Omental fat pad (tissue), 4 donors: ENCODE results near the gene FKBP2. TPM values are rescaled to one million over a fixed set of nuclear protein-coding genes. Genes with fewer than 3 reads are reported as not detected.

Experiments used
- ATAC-seq: fragments of 150-250 bp; one replicate; pipeline ENCODE4 v1.9.1; 2016; ENCODE audit warnings: mild to moderate bottlenecking, moderate library complexity; ENCODE audit not compliant: low FRiP score
- DNase-seq: peaks from one replicate; pipeline ENCODE4 v3.0.0-alpha.2; 2019; ENCODE audit warnings: low spot score
- CTCF ChIP-seq, 3 donors: fragments of 450-650 bp; IDR thresholded peaks; one replicate each; pipeline ENCODE4 v1.5.1; 2016 to 2017; ENCODE audit warnings: antibody characterized with exemption in 3 of 3, mild to moderate bottlenecking in 3 of 3, moderate library complexity in 2 of 3
- total RNA-seq, 4 donors: library from RNA; depleted of rRNA; stranded (reverse); fragments of >200 nt; gene quantifications; one replicate each; pipeline ENCODE4 v1.1.0, GENCODE V29; 2016

The FKBP2 gene
- total RNA-seq, 4 donors from 2014 or later: 41.8 to 78.5 (median 49.5) TPM

- TF ChIP-seq CTCF (IDR thresholded peaks at IDR 0.05): no peak
- ATAC-seq (no peak), DNase-seq (no peak)
Measured at GRCh38 chr11:64203421-64204079, 37.3 kb upstream of the FKBP2 start.

- DNase-seq (no peak), ATAC-seq (no peak)
- TF ChIP-seq CTCF (IDR thresholded peaks at IDR 0.05): no peak
Measured at GRCh38 chr11:64204080-64204440, 36.8 kb upstream of the FKBP2 start.

DNA sequence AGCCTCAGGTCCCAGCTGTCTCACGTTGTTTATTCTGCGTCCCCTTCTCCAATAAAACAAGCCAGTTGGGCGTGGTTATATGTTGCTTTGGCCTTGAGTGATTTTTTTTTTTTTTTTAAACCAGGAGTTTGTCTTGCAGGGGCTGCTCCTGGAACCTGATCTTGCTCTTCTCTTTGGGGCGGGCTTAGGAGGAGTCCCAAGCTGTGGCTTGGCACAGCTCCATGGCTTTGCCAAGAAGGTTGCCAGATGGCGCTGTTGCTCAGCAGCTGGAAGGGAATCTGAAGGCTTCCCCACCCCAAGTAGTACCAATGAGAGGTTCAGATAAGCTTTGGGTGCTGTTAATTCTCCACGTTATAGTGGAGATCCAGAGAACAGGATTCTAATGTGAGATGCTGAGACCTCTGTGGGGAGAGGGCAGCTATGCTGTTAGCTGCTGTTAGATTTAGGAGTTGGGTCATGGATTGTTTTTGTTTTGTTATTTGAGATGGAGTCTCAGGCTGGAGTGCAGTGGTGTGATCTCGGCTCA, 36.4 kb upstream of the FKBP2 start:
- peak; percentile 77 for DNase-seq
- ATAC-seq: peak; percentile 60

DNA sequence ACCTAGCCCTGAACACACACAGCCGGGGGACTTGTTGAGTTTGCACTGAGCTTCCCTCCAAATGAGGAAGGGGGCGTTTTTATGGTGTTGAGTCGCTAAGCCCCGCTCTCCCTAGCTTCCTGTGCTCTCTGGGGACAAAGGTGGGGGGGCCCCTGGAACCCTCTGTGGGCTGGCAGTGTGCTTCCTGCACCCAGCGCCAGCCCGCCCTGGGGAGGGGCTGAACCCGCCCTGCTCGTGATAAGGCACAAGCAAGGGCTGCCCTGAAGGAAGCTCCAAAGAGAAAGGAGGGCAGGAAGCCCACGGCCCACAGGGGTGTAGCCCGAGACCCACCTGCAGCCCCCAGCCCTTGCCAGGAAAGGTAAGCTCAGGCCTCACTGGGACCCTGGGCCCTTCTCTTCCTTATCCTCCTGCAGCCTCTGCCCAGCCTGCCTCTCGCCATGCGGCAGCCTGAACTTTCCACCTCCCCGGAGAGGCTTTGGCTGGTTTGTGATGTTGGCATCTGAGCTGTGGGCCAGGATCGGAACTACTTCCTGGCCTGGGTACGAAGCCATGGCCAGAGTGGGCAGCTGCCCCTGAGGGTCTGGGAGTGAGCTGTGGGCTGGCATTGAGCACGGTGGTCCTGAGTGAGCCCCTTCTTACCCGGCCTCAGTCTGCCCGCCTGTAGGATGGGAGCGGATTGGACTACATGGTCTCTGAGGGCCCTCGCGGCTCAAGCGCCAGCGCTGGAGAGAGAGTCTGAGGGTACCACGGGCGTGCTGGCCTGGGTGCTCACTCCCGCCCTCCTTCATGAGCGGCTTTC, 34.2 kb upstream of the FKBP2 start, which contains the start of gene FERMT3:
Gene FERMT3, plus strand, starts transcription at position 265 of the 799 bp plus-strand sequence. CDS start 644 bp downstream, outside the sequence.
- no peak for DNase-seq
- ATAC-seq: no peak
- TF ChIP-seq CTCF (IDR thresholded peaks at IDR 0.05): no peak

More for the DNA sequence above, 36.4 kb upstream of the FKBP2 start:
- no peak for TF ChIP-seq CTCF (IDR thresholded peaks at IDR 0.05)

- peak; percentile 31 for ATAC-seq
- DNase-seq: no peak
- TF ChIP-seq CTCF (IDR thresholded peaks at IDR 0.05): no peak
Measured at GRCh38 chr11:64207256-64208085, 33.4 kb upstream of the FKBP2 start.

DNA sequence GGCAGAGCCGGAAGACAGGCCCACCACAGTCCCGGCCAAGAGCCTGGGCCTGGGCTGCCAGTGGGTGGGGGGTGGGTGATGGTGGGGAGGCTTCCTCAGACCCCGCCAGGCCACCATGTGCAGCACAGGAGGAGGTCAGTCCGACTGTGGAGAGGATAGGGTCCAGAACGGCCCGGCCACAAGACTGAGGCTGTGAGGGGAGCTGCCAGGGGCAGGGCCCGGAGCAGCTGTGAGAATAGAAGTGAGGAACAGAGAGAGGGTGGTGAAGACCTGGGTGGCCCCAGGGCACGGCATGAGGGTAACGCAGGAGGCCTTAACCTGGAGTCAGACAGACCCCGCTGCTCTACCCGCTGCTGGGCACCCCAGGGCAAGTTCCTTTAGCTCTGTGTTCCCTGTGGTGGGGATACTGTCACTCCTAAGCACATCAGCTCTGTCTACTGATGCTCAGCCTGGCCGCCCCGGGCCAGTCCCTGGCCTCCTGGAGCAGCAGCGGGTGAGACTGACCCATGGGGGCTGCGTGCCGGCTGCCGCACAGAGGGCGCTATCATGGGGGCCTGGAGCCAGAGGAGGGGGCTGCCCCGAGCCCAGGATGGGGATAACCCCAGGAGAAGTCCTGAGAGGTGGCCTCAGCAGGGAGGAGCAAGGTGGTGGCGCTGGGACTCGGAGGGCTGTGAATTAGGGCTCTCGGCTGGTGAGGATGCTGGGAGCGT, 32.7 kb upstream of the FKBP2 start:
- TF ChIP-seq CTCF (IDR thresholded peaks at IDR 0.05): no peak
- no peak for ATAC-seq
- no peak for DNase-seq
